IMR-90 (cell line): Measurements from ENCODE around the gene RPS2. TPM values are rescaled to one million over a fixed set of nuclear protein-coding genes. Genes with fewer than 3 reads are reported as not detected.
A peak's percentile ranks its signal among the peaks of the same experiment; 100 is the strongest.

Experiments
- ATAC-seq: fragments of 200-7000 bp; cut with Tn5 transposase; 2 replicates; pipeline ENCODE4 v1.9.1; 2020; ENCODE audit warnings: low read depth, mild to moderate bottlenecking, moderate library complexity
- BruUV-seq: library from RNA; stranded (reverse); fragments of 400-500 nt; replicated peaks from 2 replicates; lab custom pipeline; 2021; lab: Mats Ljungman, UMichigan
- CTCF ChIA-PET: fragments of 300-600 bp; formaldehyde crosslinking; extraction: SDS; loops from one replicate; lab custom pipeline; 2021; ENCODE audit warnings: antibody characterized with exemption; lab: Yijun Ruan, JAX
- POLR2A ChIA-PET: fragments of 300-600 bp; sonication (Branson Sonifier 250); formaldehyde crosslinking; loops from one replicate; lab custom pipeline; 2022; ENCODE audit warnings: antibody characterized with exemption; ENCODE audit not compliant: unreplicated experiment; lab: Charles Lee
- DNase-seq: peaks from one replicate; pipeline ENCODE4 v3.0.0; 2013
- H2AFZ ChIP-seq: replicated peaks from 2 replicates; pipeline ENCODE3; 2013; ENCODE audit warnings: low read length, mild to moderate bottlenecking; ENCODE audit not compliant: poor library complexity
- H2AK5ac ChIP-seq: 2 replicates; pipeline ENCODE4 v1.6.1; 2013; ENCODE audit warnings: low read depth, low read length, inconsistent platforms
- H2AK9ac ChIP-seq: replicated peaks from 2 replicates; pipeline ENCODE3; 2013; ENCODE audit warnings: mild to moderate bottlenecking, low read depth, low read length, moderate library complexity; ENCODE audit not compliant: poor library complexity
- H2BK120ac ChIP-seq: 2 replicates; pipeline ENCODE4 v1.6.1; 2013; ENCODE audit warnings: low read depth, low read length, inconsistent platforms
- H2BK15ac ChIP-seq: 3 replicates; pipeline ENCODE4 v1.6.1; 2013; ENCODE audit warnings: low read depth, low read length, inconsistent platforms
- H2BK20ac ChIP-seq: 2 replicates; pipeline ENCODE4 v1.6.1; 2013; ENCODE audit warnings: low read depth, mild to moderate bottlenecking, inconsistent platforms, low read length, moderate library complexity
- H2BK5ac ChIP-seq: 2 replicates; pipeline ENCODE4 v1.6.1; 2013; ENCODE audit warnings: mild to moderate bottlenecking, low read depth, low read length, inconsistent platforms; ENCODE audit not compliant: poor library complexity, severe bottlenecking
- H3K14ac ChIP-seq: replicated peaks from 2 replicates; pipeline ENCODE4 v1.6.1; 2013; ENCODE audit warnings: low read depth, low read length, inconsistent platforms
- H3K18ac ChIP-seq: 2 replicates; pipeline ENCODE4 v1.6.1; 2013; ENCODE audit warnings: low read depth, low read length, control low read depth
- H3K23ac ChIP-seq: 2 replicates; pipeline ENCODE4 v1.6.1; 2013; ENCODE audit warnings: low read depth, low read length, inconsistent platforms
- H3K27ac ChIP-seq: 2 replicates; pipeline ENCODE4 v1.5.1; 2013; ENCODE audit warnings: mild to moderate bottlenecking, control low read depth, low read length; ENCODE audit not compliant: insufficient read depth
- H3K27me3 ChIP-seq: 2 replicates; pipeline ENCODE4 v1.6.1; 2013; ENCODE audit warnings: low read length; ENCODE audit not compliant: control insufficient read depth, insufficient read depth
- H3K36me3 ChIP-seq: 2 replicates; pipeline ENCODE4 v1.6.1; 2013; ENCODE audit warnings: low read length, mixed read lengths; ENCODE audit not compliant: control insufficient read depth, insufficient read depth
- H3K4ac ChIP-seq: 2 replicates; pipeline ENCODE4 v1.6.1; 2013; ENCODE audit warnings: low read depth, low read length, inconsistent platforms
- H3K4me1 ChIP-seq: 2 replicates; pipeline ENCODE4 v1.6.1; 2013; ENCODE audit warnings: low read length, mixed read lengths; ENCODE audit not compliant: control insufficient read depth, insufficient read depth
- H3K4me2 ChIP-seq: 2 replicates; pipeline ENCODE4 v1.6.1; 2013; ENCODE audit warnings: low read depth, mild to moderate bottlenecking, control low read depth, low read length, moderate library complexity
- H3K4me3 ChIP-seq: 2 replicates; pipeline ENCODE4 v1.5.1; 2013; ENCODE audit warnings: low read depth, mild to moderate bottlenecking, control low read depth, low read length, moderate library complexity; ENCODE audit not compliant: insufficient read depth
- H3K56ac ChIP-seq: 2 replicates; pipeline ENCODE4 v1.6.1; 2013; ENCODE audit warnings: low read length, inconsistent platforms; ENCODE audit not compliant: insufficient read depth; ENCODE audit errors: extremely low read depth
- H3K79me1 ChIP-seq, 2 experiments: 2 replicates each; pipeline ENCODE4 v1.6.1; 2013; ENCODE audit warnings: low read length in 2 of 2, inconsistent platforms in 1 of 2, low read depth in 1 of 2
- H3K9ac ChIP-seq: 2 replicates; pipeline ENCODE4 v1.6.1; 2013; ENCODE audit warnings: low read depth, low read length, control low read depth
- H3K9me1 ChIP-seq: 2 replicates; pipeline ENCODE4 v1.6.1; 2013; ENCODE audit warnings: low read length, inconsistent platforms; ENCODE audit not compliant: insufficient read depth
- H3K9me3 ChIP-seq: 2 replicates; pipeline ENCODE4 v1.6.1; 2013; ENCODE audit warnings: low read length; ENCODE audit not compliant: control insufficient read depth, insufficient read depth
- H4K20me1 ChIP-seq: 2 replicates; pipeline ENCODE4 v1.6.1; 2013; ENCODE audit warnings: low read length, inconsistent platforms; ENCODE audit not compliant: insufficient read depth
- H4K5ac ChIP-seq: 2 replicates; pipeline ENCODE4 v1.6.1; 2013; ENCODE audit warnings: mild to moderate bottlenecking, low read depth, low read length, control low read depth
- H4K8ac ChIP-seq, 2 experiments: 2 replicates each; pipeline ENCODE4 v1.6.1; 2013; ENCODE audit warnings: low read depth in 2 of 2, low read length in 2 of 2, control low read depth in 1 of 2, inconsistent platforms in 1 of 2
- H4K91ac ChIP-seq: 2 replicates; pipeline ENCODE4 v1.6.1; 2013; ENCODE audit warnings: low read depth, low read length, inconsistent platforms; ENCODE audit not compliant: insufficient read depth
- CHD1 ChIP-seq: IDR thresholded peaks from 2 replicates; pipeline ENCODE4 v1.6.1; 2012; ENCODE audit warnings: low read depth, low read length, improper control_type of control experiment
- CTCF ChIP-seq: conservative IDR thresholded peaks from 2 replicates; pipeline ENCODE4 v1.5.1; 2012; ENCODE audit warnings: mild to moderate bottlenecking, low read depth, low read length, improper control_type of control experiment
- MXI1 ChIP-seq: IDR thresholded peaks from 2 replicates; pipeline ENCODE4 v1.6.1; 2012; ENCODE audit warnings: low read depth, mild to moderate bottlenecking, low read length, moderate library complexity, borderline replicate concordance
- POLR2A ChIP-seq: IDR thresholded peaks from 2 replicates; pipeline ENCODE4 v1.6.1; 2012; ENCODE audit warnings: mild to moderate bottlenecking, low read depth, low read length
- RCOR1 ChIP-seq: IDR thresholded peaks from 2 replicates; pipeline ENCODE4 v1.6.1; 2012; ENCODE audit warnings: mild to moderate bottlenecking, low read length, improper control_type of control experiment; ENCODE audit not compliant: insufficient replicate concordance
- RFX5 ChIP-seq: IDR thresholded peaks from 2 replicates; pipeline ENCODE4 v1.8.0; 2012; ENCODE audit warnings: low read depth, mild to moderate bottlenecking, low read length, moderate library complexity
- SMC3 ChIP-seq: fragments of 150-350 bp; IDR thresholded peaks from 2 replicates; pipeline ENCODE4 v1.6.1; 2016; ENCODE audit warnings: low read depth, mild to moderate bottlenecking, antibody characterized with exemption, low read length, moderate library complexity
- WGBS, 2 experiments: methylation state at CpG; one replicate each; pipeline versions ENCODE4 v1.1.5 to v1.1.7; 2013; ENCODE audit warnings: missing lambda C conversion rate in 2 of 2; ENCODE audit not compliant: insufficient read length in 1 of 2; ENCODE audit errors: extremely low coverage in 2 of 2; 5-methylcytosine and 5-hydroxymethylcytosine counted together
- dilution Hi-C: fragments of 300-500 bp; cut with HindIII; formaldehyde crosslinking; loops from one replicate; pipeline ENCODE4 v1.14.3; 2018; ENCODE audit warnings: low sequenced_read_pairs; ENCODE audit not compliant: unreplicated experiment
- in situ Hi-C: fragments of 300-500 bp; cut with MboI; formaldehyde crosslinking; loops from 3 replicates; pipeline ENCODE4 v1.14.3; 2019; ENCODE audit warnings: low sequenced_read_pairs, inconsistent platforms, mixed read lengths
- intact Hi-C: fragments of 100-400 bp; cut with micrococcal nuclease; formaldehyde crosslinking; loops from 2 replicates; pipeline ENCODE4 v1.10.0; 2022
- polyA plus RNA-seq, 3 experiments: library from polyadenylated mRNA; depleted of rRNA; stranded (reverse); fragments of >200 nt; gene quantifications; 2 replicates each; pipeline ENCODE4 v1.2.3, GENCODE V29; 2012; ENCODE audit warnings: low replicate concordance in 1 of 3
- total RNA-seq: library from RNA; depleted of rRNA; stranded (reverse); fragments of >200 nt; gene quantifications from 2 replicates; pipeline ENCODE4 v1.2.3, GENCODE V29; 2012

The RPS2 gene
- total and polyA plus RNA-seq, 2 of the 4 experiments (the other 2 are of a cell fraction) = 2,703 to 6,941 TPM

DNA sequence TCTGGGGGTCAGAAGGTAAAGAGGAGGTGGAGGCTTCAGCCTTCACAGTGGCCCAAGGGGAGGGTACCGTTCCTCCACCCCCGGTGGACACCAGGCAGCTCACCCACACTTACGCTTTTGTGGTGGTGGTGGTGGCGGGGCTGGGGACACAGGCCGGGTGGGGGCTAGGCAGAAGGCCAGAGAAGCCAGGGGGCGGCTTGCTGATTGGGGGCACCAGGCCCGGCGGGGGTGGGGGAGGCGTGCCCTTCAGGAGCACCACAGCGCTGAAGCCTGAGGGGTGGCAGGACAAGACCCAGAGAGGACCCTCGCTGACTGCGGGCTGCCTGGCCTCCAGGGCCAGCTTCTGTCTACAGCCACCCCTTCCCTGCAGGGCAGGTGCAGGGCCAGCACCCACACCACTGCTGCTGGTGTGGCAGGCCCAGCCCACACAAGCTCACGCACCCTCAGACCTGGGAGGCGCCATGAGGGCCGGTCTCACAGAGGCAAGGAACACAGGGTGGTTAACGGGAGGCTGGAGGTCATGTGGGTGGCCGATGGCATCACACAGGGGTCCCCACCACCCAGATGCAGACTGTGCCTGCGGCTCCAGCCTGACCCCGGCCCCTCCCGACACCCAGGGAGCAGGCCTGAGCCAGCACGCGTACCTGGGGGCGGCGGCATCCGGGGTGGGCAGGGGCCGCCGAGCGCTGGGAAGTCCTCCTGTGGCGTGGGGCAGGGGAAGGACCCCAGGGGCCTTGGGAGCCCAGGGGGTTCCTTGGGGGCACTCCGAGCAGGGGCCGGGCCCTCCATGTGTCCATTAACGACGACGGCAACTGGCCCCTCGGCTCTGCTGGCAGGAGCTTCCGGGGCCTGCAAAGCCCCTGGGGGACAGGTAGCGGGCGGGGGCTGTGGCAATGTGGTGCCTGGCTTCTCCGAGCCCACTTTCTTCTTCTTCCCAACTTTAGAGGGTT lies 34.5 kb upstream of the RPS2 start:
- in situ Hi-C loops = no loop called here
- peaks cover 52% of the 10 kb centered on the region for H3K36me3 ChIP-seq

More for the DNA sequence above, 34.5 kb upstream of the RPS2 start:
- BruUV-seq = no TSS peak
- H3K9me3 ChIP-seq = no peaks in the 10 kb centered on the region
- no peak overlapping the region for H2AFZ ChIP-seq
- no peak overlapping the region for H3K27ac ChIP-seq
- H4K20me1 ChIP-seq = peaks cover 40% of the 10 kb centered on the region
- TF ChIP-seq MXI1 (no peak), POLR2A (no peak), RCOR1 (no peak), CHD1 (no peak), CTCF (no peak), RFX5 (no peak), SMC3 (no peak)
- intact Hi-C loops (no loop called here), dilution Hi-C loops (no loop called here)
- no peak overlapping the region for H3K14ac ChIP-seq
- no peak overlapping the region for H4K5ac ChIP-seq
- H3K56ac ChIP-seq = no peak overlapping the region
- H2BK120ac ChIP-seq = no peak overlapping the region
- H2BK5ac ChIP-seq = no peak overlapping the region
- ChIA-PET CTCF (no interaction called here), POLR2A (no interaction called here)
- H3K4me2 ChIP-seq = no peak overlapping the region
- DNase-seq = no peak
- H3K9me1 ChIP-seq = peaks cover 20% of the 10 kb centered on the region
- H3K79me1 ChIP-seq = peaks cover 5 to 62% of the 10 kb centered on the region in 2 experiments
- no peak overlapping the region; the same call in 1 of the 2 replicates for H3K4ac ChIP-seq
- no peak overlapping the region for H2BK15ac ChIP-seq
- H3K23ac ChIP-seq = no peak overlapping the region
- no peak overlapping the region for H3K4me3 ChIP-seq
- no peak overlapping the region for H3K18ac ChIP-seq
- no peak overlapping the region for H4K91ac ChIP-seq
- H3K27me3 ChIP-seq = no peaks in the 10 kb centered on the region
- no peak overlapping the region for H3K9ac ChIP-seq
- peak overlapping the region; percentile 21; the same call in 1 of the 2 replicates for H2AK5ac ChIP-seq
- 85% methylated on average over 2 of the region's 39 CpGs; no CpG with 5 or more reads in 1 of the 2 experiments for WGBS, 2 experiments
- no peak overlapping the region for H2AK9ac ChIP-seq
- no peak overlapping the region for H2BK20ac ChIP-seq
- no peak overlapping the region for H4K8ac ChIP-seq
- peaks cover 18% of the 10 kb centered on the region for H3K4me1 ChIP-seq
- no peak for ATAC-seq
